Mesenteric fat pad (tissue), 1 donor: ENCODE results near the gene DEPDC1. TPM values are rescaled to one million over a fixed set of nuclear protein-coding genes. Genes with fewer than 3 reads are reported as not detected.

Experiments used
- total RNA-seq: library from RNA; stranded (reverse); fragmentation: NEBNext Ultra II Directional; extraction: Animal tissue kit (Norgen Biotek cat#: 25700); gene quantifications from one replicate; pipeline ENCODE4 v1.2.1, GENCODE V29; 2021
- donor health status: DM: yes; HTN: yes; CAD: no.

DEPDC1 gene
- total RNA-seq, 1 donor from 2014 or later, result not detected

Other genes with a start within 250 kb of the DEPDC1 start
- not detected for gene RPE65, start 47.1 kb downstream of the DEPDC1 start, total RNA-seq